Sigmoid colon (tissue), 7 donors: ENCODE data around the gene PROB1. TPM values are rescaled to one million over a fixed set of nuclear protein-coding genes. Genes with fewer than 3 reads are reported as not detected.

Source experiments
- DNase-seq: peaks from one replicate; pipeline ENCODE4 v3.0.0-alpha.2; 2019
- H3K27ac ChIP-seq, 4 donors: fragments of 200-600 bp; sonication (generic); one replicate each; pipeline ENCODE4 v1.5.1; 2016 to 2019; ENCODE audit warnings: mild to moderate bottlenecking in 1 of 4
- H3K27me3 ChIP-seq, 3 donors: fragments of 200-600 bp; sonication (generic); one replicate each; pipeline ENCODE4 v1.5.1; 2019; ENCODE audit warnings: mild to moderate bottlenecking in 1 of 3
- H3K36me3 ChIP-seq, 4 donors: fragments of 200-600 bp; sonication (generic); one replicate each; pipeline ENCODE4 v1.5.1; 2016 to 2019
- H3K4me1 ChIP-seq, 4 donors: fragments of 200-600 bp; sonication (generic); one replicate each; pipeline ENCODE4 v1.5.1; 2017 to 2019
- H3K4me3 ChIP-seq, 4 donors: fragments of 200-600 bp; sonication (generic); one replicate each; pipeline ENCODE4 v1.5.1; 2017 to 2019; ENCODE audit warnings: mild to moderate bottlenecking in 2 of 4, moderate library complexity in 1 of 4
- H3K9me3 ChIP-seq, 4 donors: fragments of 200-600 bp in 3 of 4; sonication (generic) in 3 of 4; one replicate each; pipeline versions ENCODE4 v1.5.1 to v1.6.1; 2013 to 2019
- EP300 ChIP-seq, 4 donors: sonication (generic); formaldehyde crosslinking; IDR thresholded peaks; one replicate each; pipeline ENCODE4 v1.6.1; 2017; ENCODE audit warnings: antibody characterized with exemption in 4 of 4
- POLR2A ChIP-seq, 2 donors: fragments of 450-650 bp; IDR thresholded peaks; one replicate each; pipeline ENCODE4 v1.6.1; 2016; ENCODE audit warnings: antibody characterized with exemption in 2 of 2, mild to moderate bottlenecking in 2 of 2, moderate library complexity in 2 of 2
- POLR2AphosphoS5 ChIP-seq, 4 donors: sonication (generic); formaldehyde crosslinking; IDR thresholded peaks; one replicate each; pipeline ENCODE4 v1.6.1; 2017; ENCODE audit warnings: antibody characterized with exemption in 4 of 4
- WGBS, 2 donors: extraction: QIAGEN DNeasy Blood & Tissue Kit; methylation state at CpG; one replicate each; pipeline ENCODE4 v1.1.7; 2013; 5-methylcytosine and 5-hydroxymethylcytosine counted together
- intact Hi-C: fragments of 100-400 bp; cut with DNase I; formaldehyde crosslinking; loops from one replicate; pipeline ENCODE4 v1.15.1; 2023
- polyA plus RNA-seq, 3 donors: library from polyadenylated mRNA; stranded (reverse); fragments of 200-250 nt; gene quantifications; one replicate each; pipeline ENCODE4 v1.2.3, GENCODE V29; 2013
- total RNA-seq, 4 donors: library from RNA; depleted of rRNA; stranded (reverse); fragments of >200 nt; gene quantifications; one replicate each; pipeline ENCODE4 v1.1.0, GENCODE V29; 2016
- TF ChIP-seq, protein P1 (sequence below), 4 experiments: fragments of 450-650 bp in 3 of 4; fragments of 200-600 bp in 1 of 4; IDR thresholded peaks; one replicate each; pipeline ENCODE4 v1.5.1; 2016 to 2019; ENCODE audit warnings: antibody characterized with exemption in 4 of 4, mild to moderate bottlenecking in 3 of 4, moderate library complexity in 2 of 4
- donor health status: healthy with polysubstance abuse.
- donor health status: Bipolar disorder and iron deficiency.
- donor health status: healthy.

The PROB1 gene
- total and polyA plus RNA-seq, 7 donors, result under 0.01 to 1.8 (median 0.36) TPM

DNA sequence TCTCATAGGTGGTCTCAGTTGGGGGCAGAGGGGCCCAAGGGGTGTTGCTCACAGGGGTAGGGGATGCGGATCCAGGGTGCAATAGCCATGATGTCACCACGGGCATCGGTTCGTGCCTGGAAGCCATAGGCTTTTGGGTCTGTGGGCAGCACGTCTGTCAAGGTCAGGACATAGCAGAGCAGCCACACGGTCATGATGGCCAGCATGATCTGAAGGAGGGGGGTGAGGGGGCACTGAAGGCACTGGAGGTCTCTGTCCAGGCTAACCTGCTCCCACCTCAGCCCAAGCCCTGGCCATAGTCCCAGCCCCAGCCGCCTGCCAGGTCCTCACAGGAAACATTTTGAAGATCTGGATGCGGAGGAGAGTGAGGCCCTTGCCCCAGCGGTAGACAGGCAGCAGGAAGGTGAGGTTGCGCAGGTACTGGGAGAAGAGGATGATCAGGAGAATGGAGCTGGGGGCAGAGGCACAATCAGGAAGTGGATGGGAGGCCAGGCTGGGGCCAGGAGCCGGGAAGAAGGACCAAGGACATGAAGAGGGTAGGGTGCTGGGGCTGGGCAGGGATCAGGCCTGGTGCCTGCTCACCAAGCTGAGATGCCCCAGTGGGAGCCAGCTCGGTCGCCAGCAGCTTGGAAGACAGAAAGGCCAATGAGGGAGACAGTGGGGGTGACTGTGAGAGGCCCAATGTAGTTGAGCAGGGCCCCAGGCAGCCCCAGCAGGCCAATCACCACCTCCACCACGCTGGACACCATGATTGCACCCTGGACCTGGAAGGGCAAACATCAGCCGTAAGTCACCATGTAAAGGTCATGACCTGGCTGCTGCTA is 15.1 kb downstream of the PROB1 start:
- H3K27ac ChIP-seq, result no peak overlapping the region
- 90 to 92% methylated on average over 15 of the region's 15 CpGs for WGBS, 2 donors
- no peak overlapping the region for H3K4me3 ChIP-seq
- no peak for DNase-seq
- H3K4me1 ChIP-seq, result peaks cover 0 to 3% (median 0%) of the 10 kb centered on the region in 4 donors
- no peaks in the 10 kb centered on the region for H3K9me3 ChIP-seq
- peaks cover 0 to 3% (median 0%) of the 10 kb centered on the region in 4 donors for H3K36me3 ChIP-seq
- intact Hi-C loops, result no loop called here
- TF ChIP-seq POLR2A (IDR thresholded peaks at IDR 0.05) (no peak), POLR2AphosphoS5 (IDR thresholded peaks at IDR 0.05) (no peak), EP300 (IDR thresholded peaks at IDR 0.05) (no peak)
- TF ChIP-seq, protein P1, sequence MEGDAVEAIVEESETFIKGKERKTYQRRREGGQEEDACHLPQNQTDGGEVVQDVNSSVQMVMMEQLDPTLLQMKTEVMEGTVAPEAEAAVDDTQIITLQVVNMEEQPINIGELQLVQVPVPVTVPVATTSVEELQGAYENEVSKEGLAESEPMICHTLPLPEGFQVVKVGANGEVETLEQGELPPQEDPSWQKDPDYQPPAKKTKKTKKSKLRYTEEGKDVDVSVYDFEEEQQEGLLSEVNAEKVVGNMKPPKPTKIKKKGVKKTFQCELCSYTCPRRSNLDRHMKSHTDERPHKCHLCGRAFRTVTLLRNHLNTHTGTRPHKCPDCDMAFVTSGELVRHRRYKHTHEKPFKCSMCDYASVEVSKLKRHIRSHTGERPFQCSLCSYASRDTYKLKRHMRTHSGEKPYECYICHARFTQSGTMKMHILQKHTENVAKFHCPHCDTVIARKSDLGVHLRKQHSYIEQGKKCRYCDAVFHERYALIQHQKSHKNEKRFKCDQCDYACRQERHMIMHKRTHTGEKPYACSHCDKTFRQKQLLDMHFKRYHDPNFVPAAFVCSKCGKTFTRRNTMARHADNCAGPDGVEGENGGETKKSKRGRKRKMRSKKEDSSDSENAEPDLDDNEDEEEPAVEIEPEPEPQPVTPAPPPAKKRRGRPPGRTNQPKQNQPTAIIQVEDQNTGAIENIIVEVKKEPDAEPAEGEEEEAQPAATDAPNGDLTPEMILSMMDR (IDR thresholded peaks at IDR 0.05), result no peak
- no peaks in the 10 kb centered on the region for H3K27me3 ChIP-seq

DNA sequence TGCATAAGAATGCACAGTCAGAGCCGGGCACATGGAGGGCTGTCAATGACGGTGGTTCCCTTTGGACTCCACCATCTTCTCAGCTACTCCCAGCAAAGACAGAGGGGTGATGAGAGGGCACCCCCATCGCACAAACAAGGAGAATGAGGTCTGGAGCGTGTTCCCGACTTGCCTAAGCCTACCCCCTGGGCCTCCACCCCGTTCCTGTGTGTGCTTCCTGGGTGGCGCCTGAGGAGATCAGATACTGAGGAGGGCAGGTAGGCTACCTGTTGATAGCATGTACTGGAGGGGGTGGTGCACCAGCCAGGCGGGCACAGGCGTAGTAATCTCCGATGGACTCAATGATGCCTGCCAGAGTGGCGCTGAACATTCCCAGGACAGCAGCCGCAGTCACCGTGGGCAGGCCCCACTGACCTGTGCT is 16.0 kb downstream of the PROB1 start:
- DNase-seq, result peak; percentile 56

DNA sequence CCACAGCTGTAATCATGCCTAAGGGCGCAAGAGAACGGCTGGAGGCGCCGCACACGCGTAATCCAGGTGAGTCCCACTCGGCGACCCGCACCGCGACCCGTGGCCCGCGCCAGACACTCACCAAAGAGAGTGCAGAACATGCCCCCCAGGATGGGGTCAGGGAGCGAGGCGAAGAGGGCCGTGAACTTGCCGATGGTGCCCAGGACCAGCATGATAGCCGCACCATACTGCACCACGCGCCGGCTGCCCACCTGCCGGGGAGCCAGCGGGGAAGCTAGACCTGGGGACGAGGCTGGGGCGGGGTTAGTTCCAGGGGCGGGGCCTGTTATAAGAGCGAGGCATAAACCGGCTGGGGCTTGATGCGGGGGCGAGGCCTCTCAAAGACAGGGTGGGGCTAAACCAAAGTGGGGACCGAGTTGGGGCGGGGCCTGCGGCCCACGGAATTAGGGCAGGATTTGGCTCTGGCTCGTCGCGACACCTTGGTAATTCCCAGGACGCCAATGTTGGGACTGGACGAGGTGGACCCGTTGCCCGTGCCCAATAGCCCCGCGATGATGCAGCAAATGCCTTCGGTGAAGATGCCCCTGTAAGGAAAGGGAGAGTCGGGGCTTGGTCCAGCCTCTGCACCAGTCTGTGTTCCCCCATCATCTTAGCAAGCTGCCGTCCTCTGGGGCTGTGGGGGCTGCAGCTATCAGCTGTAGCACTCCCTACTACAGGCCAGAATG is 16.6 kb downstream of the PROB1 start:
- peaks cover 0 to 6% (median 0%) of the 10 kb centered on the region in 4 donors for H3K36me3 ChIP-seq
- intact Hi-C loops, result no loop called here

More for the DNA sequence above, 16.0 kb downstream of the PROB1 start:
- 86 to 90% methylated on average over 13 of the region's 13 CpGs for WGBS, 2 donors
- Histone ChIP-seq H3K4me1 (peaks cover 0 to 8% (median 2%) of the 10 kb centered on the region in 4 donors), H3K4me3 (no peak overlapping the region), H3K27me3 (no peaks in the 10 kb centered on the region), H3K36me3 (peaks cover 0 to 6% (median 0%) of the 10 kb centered on the region in 4 donors), H3K27ac (no peak overlapping the region), H3K9me3 (no peaks in the 10 kb centered on the region)
- no peak for TF ChIP-seq EP300 (IDR thresholded peaks at IDR 0.05)
- TF ChIP-seq POLR2A (IDR thresholded peaks at IDR 0.05), result no peak
- no peak for TF ChIP-seq POLR2AphosphoS5 (IDR thresholded peaks at IDR 0.05)
- TF ChIP-seq, protein P1 (IDR thresholded peaks at IDR 0.05), result no peak
- intact Hi-C loops, result no loop called here

DNA sequence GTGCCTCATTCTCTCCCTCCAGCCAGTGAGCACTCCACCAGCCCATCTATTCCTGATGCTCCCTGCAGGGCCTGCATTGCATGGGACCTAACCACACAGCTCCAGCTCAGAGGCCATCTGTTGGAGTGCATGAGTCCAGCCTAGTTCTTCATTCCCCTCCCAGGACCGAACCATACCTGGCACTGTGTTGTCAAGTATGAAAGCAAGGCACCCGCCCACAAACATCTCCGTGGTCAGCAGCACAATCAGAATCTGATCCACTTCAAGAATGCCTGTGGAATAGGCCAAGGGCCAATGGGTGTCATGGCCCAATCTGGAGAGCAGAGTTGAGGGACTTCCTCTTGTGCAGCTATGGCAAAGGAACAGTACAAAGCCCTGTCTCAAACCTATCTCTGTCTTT is 17.7 kb downstream of the PROB1 start:
- WGBS, 2 donors, result 89 to 94% methylated on average over 3 of the region's 3 CpGs
- H3K36me3 ChIP-seq, result peaks cover 0 to 13% (median under 1%) of the 10 kb centered on the region in 4 donors
- TF ChIP-seq POLR2AphosphoS5 (IDR thresholded peaks at IDR 0.05) (no peak), POLR2A (IDR thresholded peaks at IDR 0.05) (no peak), EP300 (IDR thresholded peaks at IDR 0.05) (no peak)
- TF ChIP-seq, protein P1 (IDR thresholded peaks at IDR 0.05), result no peak
- H3K4me3 ChIP-seq, result no peak overlapping the region
- peaks cover 0 to 16% (median 8%) of the 10 kb centered on the region in 4 donors for H3K4me1 ChIP-seq
- H3K9me3 ChIP-seq, result no peaks in the 10 kb centered on the region
- DNase-seq, result peak; percentile 46
- H3K27ac ChIP-seq, result no peak overlapping the region
- H3K27me3 ChIP-seq, result no peaks in the 10 kb centered on the region
- intact Hi-C loops, result no loop called here

More for the DNA sequence above, 16.6 kb downstream of the PROB1 start:
- Histone ChIP-seq H3K4me3 (no peak overlapping the region), H3K27me3 (no peaks in the 10 kb centered on the region), H3K27ac (no peak overlapping the region), H3K9me3 (no peaks in the 10 kb centered on the region), H3K4me1 (peaks cover 0 to 15% (median 7%) of the 10 kb centered on the region in 4 donors)
- peak; percentile 47 for DNase-seq
- WGBS, 2 donors, result 82 to 87% methylated on average over 47 of the region's 47 CpGs
- TF ChIP-seq EP300 (IDR thresholded peaks at IDR 0.05) (no peak), POLR2A (IDR thresholded peaks at IDR 0.05) (no peak), POLR2AphosphoS5 (IDR thresholded peaks at IDR 0.05) (no peak)
- TF ChIP-seq, protein P1 (IDR thresholded peaks at IDR 0.05), result no peak
